CD14-positive monocyte (primary cell): ENCODE results near the gene C12orf42. TPM values are rescaled to one million over a fixed set of nuclear protein-coding genes. Genes with fewer than 3 reads are reported as not detected.

Experiments
- DNase-seq, 3 donors: peaks; one replicate each; pipeline ENCODE4 v3.0.0-alpha.2; 2011 to 2022
- H2AFZ ChIP-seq: 2 replicates; pipeline ENCODE4 v1.6.0; 2012; ENCODE audit warnings: mild to moderate bottlenecking, low read depth, low read length, inconsistent platforms; ENCODE audit not compliant: insufficient read depth, poor library complexity, severe bottlenecking
- H3K27ac ChIP-seq, 2 donors: 1 replicate in 1 of 2; 2 replicates in 1 of 2; pipeline ENCODE4 v1.5.1; 2012 to 2013; ENCODE audit warnings: low read length in 2 of 2, control low read depth in 1 of 2, inconsistent platforms in 1 of 2, low read depth in 1 of 2, mild to moderate bottlenecking in 1 of 2
- H3K27me3 ChIP-seq, 2 donors: one replicate each; pipeline versions ENCODE4 v1.6.0 to v1.6.1; 2011 to 2013; ENCODE audit warnings: low read length in 2 of 2; ENCODE audit not compliant: control insufficient read depth in 2 of 2, insufficient read depth in 2 of 2
- H3K36me3 ChIP-seq, 2 donors: replicated peaks in 1 of 2; 1 replicate in 1 of 2; 2 replicates in 1 of 2; pipeline versions ENCODE4 v1.5.1 to v1.6.1; 2012 to 2013; ENCODE audit warnings: low read length in 2 of 2, control low read depth in 1 of 2, inconsistent platforms in 1 of 2, mild to moderate bottlenecking in 1 of 2; ENCODE audit not compliant: insufficient read depth in 2 of 2, control insufficient read depth in 1 of 2
- H3K4me1 ChIP-seq, 2 donors: 1 replicate in 1 of 2; 2 replicates in 1 of 2; pipeline versions ENCODE4 v1.5.1 to v1.6.1; 2012 to 2013; ENCODE audit warnings: low read length in 2 of 2, control low read depth in 1 of 2, inconsistent platforms in 1 of 2, mild to moderate bottlenecking in 1 of 2, moderate library complexity in 1 of 2; ENCODE audit not compliant: insufficient read depth in 2 of 2, control insufficient read depth in 1 of 2
- H3K4me2 ChIP-seq: replicated peaks from 2 replicates; pipeline ENCODE3; 2012; ENCODE audit warnings: low read length, moderate library complexity, mild to moderate bottlenecking; ENCODE audit not compliant: poor library complexity, severe bottlenecking; ENCODE audit errors: extremely low read depth
- H3K4me3 ChIP-seq, 3 experiments: fragments of 200-600 bp in 1 of 3; sonication (generic) in 1 of 3; replicated peaks in 1 of 3; 1 replicate in 2 of 3; 2 replicates in 1 of 3; pipeline ENCODE4 v1.5.1; 2011 to 2013; ENCODE audit warnings: low read length in 3 of 3, mild to moderate bottlenecking in 3 of 3, control low read depth in 2 of 3, low read depth in 2 of 3, inconsistent platforms in 1 of 3, moderate library complexity in 1 of 3
- H3K79me2 ChIP-seq: 2 replicates; pipeline ENCODE4 v1.6.0; 2012; ENCODE audit warnings: mild to moderate bottlenecking, control low read depth, inconsistent platforms, low read length, moderate library complexity; ENCODE audit not compliant: insufficient read depth
- H3K9ac ChIP-seq: 2 replicates; pipeline ENCODE4 v1.6.0; 2017; ENCODE audit warnings: low read length, mild to moderate bottlenecking; ENCODE audit not compliant: insufficient read depth, poor library complexity, severe bottlenecking
- H3K9me3 ChIP-seq, 2 donors: replicated peaks in 1 of 2; 1 replicate in 1 of 2; 2 replicates in 1 of 2; pipeline versions ENCODE4 v1.5.1 to v1.6.1; 2012 to 2013; ENCODE audit warnings: low read length in 2 of 2, control low read depth in 1 of 2; ENCODE audit not compliant: control insufficient read depth in 1 of 2, insufficient read depth in 1 of 2
- H4K20me1 ChIP-seq: 2 replicates; pipeline ENCODE4 v1.6.0; 2012; ENCODE audit warnings: mild to moderate bottlenecking, low read length, control low read depth, moderate library complexity; ENCODE audit not compliant: insufficient read depth
- H3K27ac Mint-ChIP-seq, 7 donors: one replicate each; pipeline ENCODE4 v1.8.0; 2020; ENCODE audit warnings: mild to moderate bottlenecking in 7 of 7, mixed read lengths in 7 of 7, moderate library complexity in 6 of 7, inconsistent platforms in 2 of 7
- H3K27me3 Mint-ChIP-seq, 3 donors: one replicate each; pipeline ENCODE4 v1.8.0; 2021 to 2022; ENCODE audit warnings: low read depth in 3 of 3, mild to moderate bottlenecking in 3 of 3, mixed read lengths in 3 of 3, moderate library complexity in 3 of 3, inconsistent platforms in 1 of 3
- H3K36me3 Mint-ChIP-seq, 2 donors: one replicate each; pipeline ENCODE4 v1.8.0; 2020; ENCODE audit warnings: mixed read lengths in 2 of 2, inconsistent platforms in 1 of 2, mild to moderate bottlenecking in 1 of 2
- H3K4me1 Mint-ChIP-seq: one replicate; pipeline ENCODE4 v1.8.0; 2020; ENCODE audit warnings: mild to moderate bottlenecking, mixed read lengths
- H3K4me3 Mint-ChIP-seq, 2 donors: one replicate each; pipeline ENCODE4 v1.8.0; 2020; ENCODE audit warnings: mild to moderate bottlenecking in 2 of 2, mixed read lengths in 2 of 2, moderate library complexity in 1 of 2
- H3K9me3 Mint-ChIP-seq, 7 donors: one replicate each; pipeline ENCODE4 v1.8.0; 2020 to 2022; ENCODE audit warnings: mixed read lengths in 7 of 7, mild to moderate bottlenecking in 6 of 7, moderate library complexity in 6 of 7, inconsistent platforms in 2 of 7
- WGBS: methylation state at CpG from one replicate; pipeline ENCODE4 v1.1.5; 2013; ENCODE audit warnings: missing lambda C conversion rate; ENCODE audit not compliant: insufficient coverage; 5-methylcytosine and 5-hydroxymethylcytosine counted together
- intact Hi-C, 2 donors: fragments of 100-400 bp; cut with micrococcal nuclease; formaldehyde crosslinking; loops; one replicate each; pipeline versions ENCODE4 v1.15.0 to v1.15.1; 2023
- polyA plus RNA-seq, 3 donors: library from polyadenylated mRNA; depleted of rRNA in 1 of 3; unstranded in 2 of 3; stranded (reverse) in 1 of 3; fragments of 300-500 nt in 2 of 3; fragments of >200 nt in 1 of 3; fragmentation: Illumina TruSeq in 2 of 3; gene quantifications; 1 replicate in 2 of 3; 2 replicates in 1 of 3; pipeline ENCODE4 v1.2.3, GENCODE V29; 2012 to 2021
- TF ChIP-seq, protein P1 (sequence below): fragments of 200-600 bp; IDR thresholded peaks from one replicate; pipeline ENCODE4 v1.8.0; 2022; ENCODE audit warnings: antibody characterized with exemption, mild to moderate bottlenecking

Gene C12orf42
- polyA plus RNA-seq, 3 donors = not detected

GRCh38 chr12:103373088-103373523 is 122.7 kb downstream of the C12orf42 start:
- H3K9ac ChIP-seq = no peak overlapping the region
- no peak overlapping the region for H3K27ac ChIP-seq
- H3K9me3 ChIP-seq = no peaks in the 10 kb centered on the region
- TF ChIP-seq, protein P1, sequence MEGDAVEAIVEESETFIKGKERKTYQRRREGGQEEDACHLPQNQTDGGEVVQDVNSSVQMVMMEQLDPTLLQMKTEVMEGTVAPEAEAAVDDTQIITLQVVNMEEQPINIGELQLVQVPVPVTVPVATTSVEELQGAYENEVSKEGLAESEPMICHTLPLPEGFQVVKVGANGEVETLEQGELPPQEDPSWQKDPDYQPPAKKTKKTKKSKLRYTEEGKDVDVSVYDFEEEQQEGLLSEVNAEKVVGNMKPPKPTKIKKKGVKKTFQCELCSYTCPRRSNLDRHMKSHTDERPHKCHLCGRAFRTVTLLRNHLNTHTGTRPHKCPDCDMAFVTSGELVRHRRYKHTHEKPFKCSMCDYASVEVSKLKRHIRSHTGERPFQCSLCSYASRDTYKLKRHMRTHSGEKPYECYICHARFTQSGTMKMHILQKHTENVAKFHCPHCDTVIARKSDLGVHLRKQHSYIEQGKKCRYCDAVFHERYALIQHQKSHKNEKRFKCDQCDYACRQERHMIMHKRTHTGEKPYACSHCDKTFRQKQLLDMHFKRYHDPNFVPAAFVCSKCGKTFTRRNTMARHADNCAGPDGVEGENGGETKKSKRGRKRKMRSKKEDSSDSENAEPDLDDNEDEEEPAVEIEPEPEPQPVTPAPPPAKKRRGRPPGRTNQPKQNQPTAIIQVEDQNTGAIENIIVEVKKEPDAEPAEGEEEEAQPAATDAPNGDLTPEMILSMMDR = no peak
- no CpG with 5 or more reads among the region's 4 CpGs for WGBS
- no peaks in the 10 kb centered on the region for H3K27me3 ChIP-seq
- Mint-ChIP-seq H3K27ac (no peak overlapping the region), H3K36me3 (no peaks in the 10 kb centered on the region), H3K9me3 (peaks cover 0 to 3% (median 0%) of the 10 kb centered on the region in 7 donors), H3K4me3 (no peak overlapping the region), H3K4me1 (no peaks in the 10 kb centered on the region), H3K27me3 (peaks cover 1 to 2% (median 1%) of the 10 kb centered on the region in 3 donors)
- no peaks in the 10 kb centered on the region for H4K20me1 ChIP-seq
- H3K79me2 ChIP-seq = no peaks in the 10 kb centered on the region
- H3K4me2 ChIP-seq = no peak overlapping the region
- intact Hi-C loops = no loop called here
- no peaks in the 10 kb centered on the region for H3K36me3 ChIP-seq
- no peak overlapping the region for H2AFZ ChIP-seq
- H3K4me3 ChIP-seq = no peak overlapping the region
- H3K4me1 ChIP-seq = no peaks in the 10 kb centered on the region
- no peak for DNase-seq

DNA sequence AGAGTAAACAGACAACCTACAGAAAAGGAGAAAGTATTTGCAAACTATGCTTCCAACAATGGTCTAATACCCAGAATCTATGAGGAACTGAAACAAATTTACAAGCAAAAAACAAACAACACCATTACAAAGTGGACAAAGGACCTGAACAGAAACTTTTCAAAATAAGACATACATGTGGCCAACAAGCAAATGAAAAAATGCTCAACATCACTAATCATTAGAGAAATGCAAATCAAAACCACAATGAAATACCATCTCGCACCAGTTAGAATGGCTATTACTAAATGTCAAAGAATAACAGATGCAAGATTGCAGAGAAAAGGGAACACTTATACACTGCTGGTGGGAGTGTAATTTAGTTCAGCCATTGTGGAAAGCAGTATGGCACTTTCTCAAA is 125.8 kb downstream of the C12orf42 start:
- H2AFZ ChIP-seq = no peak overlapping the region
- no peak overlapping the region for H3K4me3 ChIP-seq
- Mint-ChIP-seq H3K36me3 (no peaks in the 10 kb centered on the region), H3K27me3 (peaks cover 0 to 1% (median 0%) of the 10 kb centered on the region in 3 donors), H3K27ac (no peak overlapping the region), H3K9me3 (peaks cover 0 to 3% (median 2%) of the 10 kb centered on the region in 7 donors), H3K4me1 (no peaks in the 10 kb centered on the region), H3K4me3 (no peak overlapping the region)
- H3K27me3 ChIP-seq = no peaks in the 10 kb centered on the region
- H4K20me1 ChIP-seq = no peaks in the 10 kb centered on the region
- WGBS = no CpG with 5 or more reads among the region's 1 CpG
- intact Hi-C loops = no loop called here
- no peaks in the 10 kb centered on the region for H3K79me2 ChIP-seq
- no peak for DNase-seq
- no peaks in the 10 kb centered on the region for H3K9me3 ChIP-seq
- TF ChIP-seq, protein P1 = no peak
- H3K9ac ChIP-seq = no peak overlapping the region
- H3K36me3 ChIP-seq = no peaks in the 10 kb centered on the region
- no peaks in the 10 kb centered on the region for H3K4me1 ChIP-seq
- no peak overlapping the region for H3K27ac ChIP-seq
- no peak overlapping the region for H3K4me2 ChIP-seq
